ENCODE measurements around the gene TTYH3. TPM values are rescaled to one million over a fixed set of nuclear protein-coding genes. Genes with fewer than 3 reads are reported as not detected.

Gene TTYH3
- total and polyA plus RNA-seq, 8 donors: 82.9 to 153 (median 111) TPM

- Histone ChIP-seq H3K4me3 (no peak overlapping the region), H3K4me1 (peaks cover 18 to 48% of the 10 kb centered on the region in 2 donors), H3K9me3 (no peaks in the 10 kb centered on the region), H3K27ac (no peak overlapping the region), H3K27me3 (no peaks in the 10 kb centered on the region), H3K36me3 (peaks cover 0 to 15% of the 10 kb centered on the region in 2 donors)
- intact Hi-C loops (cut with DNase I): no loop called here
- no peak for TF ChIP-seq CTCF (IDR thresholded peaks at IDR 0.05)
- ATAC-seq (no peak), DNase-seq (no peak)
Measured at GRCh38 chr7:2610898-2611297, 20.9 kb upstream of the TTYH3 start.

DNA sequence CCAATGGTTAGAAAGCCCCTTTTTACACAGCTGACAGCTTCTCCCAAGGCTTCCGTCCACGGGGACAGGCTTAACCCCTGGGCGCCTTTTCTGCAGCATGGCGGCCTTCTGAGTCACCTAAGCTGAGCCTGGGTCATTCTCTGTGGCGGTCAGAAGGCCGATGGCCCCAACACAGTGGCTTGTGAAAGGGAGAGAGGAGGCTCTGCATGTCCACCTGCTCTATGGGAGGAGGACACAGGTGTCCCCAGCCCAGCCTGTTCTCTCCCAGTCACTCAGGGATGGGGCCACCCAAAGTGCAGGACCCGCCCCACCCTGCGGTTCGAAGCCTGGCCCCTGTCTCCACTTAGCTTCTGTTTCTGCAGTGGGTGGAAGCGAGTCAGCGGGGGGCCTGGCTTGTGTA, 20.4 kb upstream of the TTYH3 start:
- TF ChIP-seq CTCF (IDR thresholded peaks at IDR 0.05): no peak
- intact Hi-C loops (cut with DNase I): no loop called here
- H3K27me3 ChIP-seq: no peaks in the 10 kb centered on the region
- DNase-seq (no peak), ATAC-seq (no peak)
- H3K27ac ChIP-seq: no peak overlapping the region
- no peak overlapping the region for H3K4me3 ChIP-seq
- H3K9me3 ChIP-seq: no peaks in the 10 kb centered on the region
- peaks cover 0 to 10% of the 10 kb centered on the region in 2 donors for H3K36me3 ChIP-seq
- peaks cover 18 to 43% of the 10 kb centered on the region in 2 donors for H3K4me1 ChIP-seq

- intact Hi-C loops (cut with DNase I): no loop called here
- TF ChIP-seq CTCF (IDR thresholded peaks at IDR 0.05): no peak
- Histone ChIP-seq H3K27me3 (no peaks in the 10 kb centered on the region), H3K27ac (no peak overlapping the region), H3K4me3 (no peak overlapping the region), H3K9me3 (no peaks in the 10 kb centered on the region), H3K36me3 (peaks cover 0 to 10% of the 10 kb centered on the region in 2 donors), H3K4me1 (peaks cover 18 to 38% of the 10 kb centered on the region in 2 donors)
- no peak for DNase-seq
- ATAC-seq: no peak
Measured at GRCh38 chr7:2611922-2612321, 19.9 kb upstream of the TTYH3 start.

DNA sequence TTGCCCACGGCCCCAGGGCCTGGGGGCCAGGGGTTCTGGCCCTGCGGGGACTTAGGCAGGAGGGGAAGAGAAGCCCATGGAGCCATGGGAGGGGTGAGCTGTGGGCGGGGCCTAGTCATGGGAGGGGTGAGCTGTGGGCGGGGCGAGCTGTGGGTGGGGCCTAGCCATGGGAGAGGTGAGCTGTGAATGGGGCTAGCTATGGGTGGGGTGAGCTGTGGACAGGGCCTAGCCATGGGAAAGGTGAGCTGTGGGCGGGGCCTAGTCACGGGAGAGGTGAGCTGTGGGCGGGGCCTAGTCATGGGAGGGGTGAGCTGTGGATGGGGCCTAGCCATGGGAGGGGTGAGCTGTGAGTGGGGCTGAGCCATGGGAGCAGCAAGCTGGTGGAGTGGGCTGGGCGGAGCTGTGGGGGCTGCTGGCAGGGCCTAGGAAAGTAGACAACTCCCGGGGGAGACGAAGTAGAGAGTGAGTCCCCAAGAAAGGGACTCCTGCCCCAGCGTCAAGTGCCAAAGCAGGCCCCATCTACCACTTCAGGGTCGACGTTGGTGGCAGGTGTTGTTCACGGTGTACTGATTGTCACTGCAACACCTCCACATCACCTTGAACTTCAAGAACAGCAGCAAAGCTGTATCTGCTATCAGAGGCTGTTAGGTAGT, 19.2 kb upstream of the TTYH3 start:
- ATAC-seq (no peak), DNase-seq (no peak)
- H3K9me3 ChIP-seq: no peaks in the 10 kb centered on the region
- peaks cover 0 to 6% of the 10 kb centered on the region in 2 donors for H3K36me3 ChIP-seq
- TF ChIP-seq CTCF (IDR thresholded peaks at IDR 0.05): no peak
- intact Hi-C loops (cut with DNase I): no loop called here
- peaks cover 18 to 31% of the 10 kb centered on the region in 2 donors for H3K4me1 ChIP-seq
- H3K27me3 ChIP-seq: no peaks in the 10 kb centered on the region
- H3K27ac ChIP-seq: no peak overlapping the region
- H3K4me3 ChIP-seq: no peak overlapping the region

- ATAC-seq (no peak), DNase-seq (no peak)
- no peaks in the 10 kb centered on the region for H3K27me3 ChIP-seq
- no peak overlapping the region for H3K4me3 ChIP-seq
- no peak overlapping the region for H3K27ac ChIP-seq
- H3K4me1 ChIP-seq: peaks cover 12 to 24% of the 10 kb centered on the region in 2 donors
- peaks cover 0 to 5% of the 10 kb centered on the region in 2 donors for H3K36me3 ChIP-seq
- intact Hi-C loops (cut with DNase I): no loop called here
- H3K9me3 ChIP-seq: no peaks in the 10 kb centered on the region
- no peak for TF ChIP-seq CTCF (IDR thresholded peaks at IDR 0.05)
Measured at GRCh38 chr7:2613098-2613930, 18.5 kb upstream of the TTYH3 start.

All from left lung (tissue), 10 donors.